SK-N-SH (cell line): ENCODE measurements around the gene EFNB2.

Experiments used
- EP300 ChIP-seq, 2 experiments: IDR thresholded peaks; 2 replicates each; pipeline versions ENCODE4 v1.4.0 to v1.6.1; 2012; ENCODE audit warnings: borderline replicate concordance in 1 of 2, low read depth in 1 of 2, low read length in 1 of 2
- EZH2phosphoT487 ChIP-seq: fragments of 200-600 bp; sonication (generic); IDR thresholded peaks from 2 replicates; pipeline ENCODE4 v1.6.1; 2017; ENCODE audit warnings: low read depth, mixed run types, mild to moderate bottlenecking, antibody characterized with exemption, moderate library complexity, borderline replicate concordance
- JUND ChIP-seq: IDR thresholded peaks from 2 replicates; pipeline ENCODE4 v1.4.0; 2012
- POLR2AphosphoS5 ChIP-seq: IDR thresholded peaks from 2 replicates; pipeline ENCODE4 v1.6.1; 2012; ENCODE audit warnings: low read depth, low read length
- YY1 ChIP-seq: IDR thresholded peaks from 2 replicates; pipeline ENCODE4 v1.4.0; 2012; ENCODE audit warnings: low read depth, mild to moderate bottlenecking
- TF ChIP-seq, protein P1 (sequence below): IDR thresholded peaks from 2 replicates; pipeline ENCODE4 v1.6.1; 2012; ENCODE audit warnings: mild to moderate bottlenecking, low read depth, low read length, moderate library complexity

DNA sequence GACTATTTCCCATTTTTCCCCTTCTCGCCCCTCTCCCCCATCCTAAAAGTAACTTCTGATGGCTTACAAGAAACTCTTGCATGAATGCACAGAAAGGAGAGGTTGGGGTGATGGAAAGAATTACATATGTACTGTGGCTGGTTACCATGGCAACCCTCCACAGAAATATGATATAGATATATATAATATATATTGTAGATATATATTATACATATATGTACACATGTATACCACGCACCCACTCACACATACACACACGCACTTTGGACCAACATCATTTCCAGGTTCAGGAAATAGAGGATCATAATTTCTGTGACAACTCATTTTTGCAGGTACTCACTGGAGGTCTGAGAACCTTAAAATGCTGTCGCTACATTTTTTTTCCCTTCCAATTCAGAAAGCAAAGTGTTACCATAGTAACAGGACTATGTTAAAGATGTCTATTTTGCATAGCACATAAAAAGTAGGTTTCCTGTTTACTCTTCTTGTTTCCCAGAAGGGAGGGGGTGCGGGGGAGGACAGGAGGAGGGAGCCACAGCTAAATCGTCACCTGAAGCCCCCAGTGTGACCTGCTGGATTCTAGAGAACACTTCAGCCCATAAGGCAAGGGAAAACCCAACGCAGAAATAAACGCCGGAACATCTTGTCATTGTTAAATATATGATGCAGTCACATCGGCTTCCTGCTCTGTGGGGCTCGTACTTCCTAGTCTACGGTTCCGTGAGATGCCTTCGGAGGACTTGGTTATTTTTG, 44.7 kb downstream of the EFNB2 start:
- TF ChIP-seq POLR2AphosphoS5 (no peak), YY1 (no peak), EP300 (IDR thresholded peaks at IDR 0.05; ENCODE audit: borderline replicate concordance in 1 of 2, low read depth in 1 of 2, low read length in 1 of 2) (no peak), EZH2phosphoT487 (no peak), JUND (no peak)
- TF ChIP-seq, protein P1, sequence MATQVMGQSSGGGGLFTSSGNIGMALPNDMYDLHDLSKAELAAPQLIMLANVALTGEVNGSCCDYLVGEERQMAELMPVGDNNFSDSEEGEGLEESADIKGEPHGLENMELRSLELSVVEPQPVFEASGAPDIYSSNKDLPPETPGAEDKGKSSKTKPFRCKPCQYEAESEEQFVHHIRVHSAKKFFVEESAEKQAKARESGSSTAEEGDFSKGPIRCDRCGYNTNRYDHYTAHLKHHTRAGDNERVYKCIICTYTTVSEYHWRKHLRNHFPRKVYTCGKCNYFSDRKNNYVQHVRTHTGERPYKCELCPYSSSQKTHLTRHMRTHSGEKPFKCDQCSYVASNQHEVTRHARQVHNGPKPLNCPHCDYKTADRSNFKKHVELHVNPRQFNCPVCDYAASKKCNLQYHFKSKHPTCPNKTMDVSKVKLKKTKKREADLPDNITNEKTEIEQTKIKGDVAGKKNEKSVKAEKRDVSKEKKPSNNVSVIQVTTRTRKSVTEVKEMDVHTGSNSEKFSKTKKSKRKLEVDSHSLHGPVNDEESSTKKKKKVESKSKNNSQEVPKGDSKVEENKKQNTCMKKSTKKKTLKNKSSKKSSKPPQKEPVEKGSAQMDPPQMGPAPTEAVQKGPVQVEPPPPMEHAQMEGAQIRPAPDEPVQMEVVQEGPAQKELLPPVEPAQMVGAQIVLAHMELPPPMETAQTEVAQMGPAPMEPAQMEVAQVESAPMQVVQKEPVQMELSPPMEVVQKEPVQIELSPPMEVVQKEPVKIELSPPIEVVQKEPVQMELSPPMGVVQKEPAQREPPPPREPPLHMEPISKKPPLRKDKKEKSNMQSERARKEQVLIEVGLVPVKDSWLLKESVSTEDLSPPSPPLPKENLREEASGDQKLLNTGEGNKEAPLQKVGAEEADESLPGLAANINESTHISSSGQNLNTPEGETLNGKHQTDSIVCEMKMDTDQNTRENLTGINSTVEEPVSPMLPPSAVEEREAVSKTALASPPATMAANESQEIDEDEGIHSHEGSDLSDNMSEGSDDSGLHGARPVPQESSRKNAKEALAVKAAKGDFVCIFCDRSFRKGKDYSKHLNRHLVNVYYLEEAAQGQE, result no peak
